Measurements from ENCODE around the gene BRF1. TPM values are rescaled to one million over a fixed set of nuclear protein-coding genes. Genes with fewer than 3 reads are reported as not detected.

Gene BRF1
- total and polyA plus RNA-seq, 2 donors (not counting 1 experiment from before 2014, with no cell fraction given) = 7.4 to 33.4 TPM

- H2AFZ ChIP-seq (ENCODE audit: low read length) = no peak overlapping the region
- DNase-seq (ENCODE audit: low read depth in 2 of 2) = no peak
- no peak overlapping the region for H3K4me3 ChIP-seq (replicated peaks in 1 of 4; ENCODE audit: control extremely low read depth in 1 of 4, insufficient read depth in 1 of 4, low read depth in 3 of 4, low read length in 4 of 4)
- H3K27me3 ChIP-seq (ENCODE audit: control insufficient read depth, insufficient read depth, low read length) = no peaks in the 10 kb centered on the region
- peaks cover 16% of the 10 kb centered on the region for H3K79me2 ChIP-seq (ENCODE audit: control insufficient read depth, insufficient read depth, low read length)
- peaks cover 19% of the 10 kb centered on the region for H3K36me3 ChIP-seq (ENCODE audit: control insufficient read depth, insufficient read depth, low read length)
- TF ChIP-seq EZH2 (IDR thresholded peaks at IDR 0.05; ENCODE audit: low read length, missing control alignments) (no peak), CTCF (conservative IDR thresholded peaks at IDR 0.05 in 1 of 2, IDR thresholded peaks at IDR 0.05 in 1 of 2; ENCODE audit: low read depth in 1 of 2, low read length in 2 of 2) (no peak)
- H3K9ac ChIP-seq (ENCODE audit: insufficient read depth, low read length) = no peak overlapping the region
- peaks cover 11% of the 10 kb centered on the region for H3K4me1 ChIP-seq (ENCODE audit: control insufficient read depth, extremely low read depth, insufficient read depth, low read length)
- no peak overlapping the region for H3K27ac ChIP-seq (ENCODE audit: insufficient read depth, low read length)
- H3K4me2 ChIP-seq (ENCODE audit: extremely low read depth, insufficient read depth, low read length) = no peak overlapping the region
- no peaks in the 10 kb centered on the region for H4K20me1 ChIP-seq (ENCODE audit: control insufficient read depth, extremely low read depth, insufficient read depth, low read length)
- no peaks in the 10 kb centered on the region for H3K9me3 ChIP-seq (ENCODE audit: control insufficient read depth, insufficient read depth, low read depth, low read length)
These were observed 50.8 kb downstream of the BRF1 start for GRCh38 chr14:105250008-105250366.

- Histone ChIP-seq H4K20me1 (ENCODE audit: control insufficient read depth, extremely low read depth, insufficient read depth, low read length) (no peaks in the 10 kb centered on the region), H3K4me1 (ENCODE audit: control insufficient read depth, extremely low read depth, insufficient read depth, low read length) (peaks cover 8% of the 10 kb centered on the region), H3K4me2 (ENCODE audit: extremely low read depth, insufficient read depth, low read length) (peak overlapping the region; percentile 28), H3K9ac (ENCODE audit: insufficient read depth, low read length) (peak overlapping the region; percentile 66), H3K36me3 (ENCODE audit: control insufficient read depth, insufficient read depth, low read length) (peaks cover 19% of the 10 kb centered on the region), H3K27ac (ENCODE audit: insufficient read depth, low read length) (peak overlapping the region; percentile 48), H3K27me3 (ENCODE audit: control insufficient read depth, insufficient read depth, low read length) (no peaks in the 10 kb centered on the region), H3K79me2 (ENCODE audit: control insufficient read depth, insufficient read depth, low read length) (peaks cover 16% of the 10 kb centered on the region), H3K9me3 (ENCODE audit: control insufficient read depth, insufficient read depth, low read depth, low read length) (no peaks in the 10 kb centered on the region), H3K4me3 (replicated peaks in 1 of 4; ENCODE audit: control extremely low read depth in 1 of 4, insufficient read depth in 1 of 4, low read depth in 3 of 4, low read length in 4 of 4) (peak overlapping the region; percentile 25 to 60 (median 46)), H2AFZ (ENCODE audit: low read length) (no peak overlapping the region)
- TF ChIP-seq CTCF (conservative IDR thresholded peaks at IDR 0.05 in 1 of 2, IDR thresholded peaks at IDR 0.05 in 1 of 2; ENCODE audit: low read depth in 1 of 2, low read length in 2 of 2) (no peak), EZH2 (IDR thresholded peaks at IDR 0.05; ENCODE audit: low read length, missing control alignments) (no peak)
- DNase-seq (ENCODE audit: low read depth in 2 of 2) = peak; percentile 26 to 38
These were observed 51.4 kb downstream of the BRF1 start for GRCh38 chr14:105249182-105250007.

GRCh38 chr14:105248368-105249181 lies 52.2 kb downstream of the BRF1 start, which contains the start of gene BTBD6:
Gene BTBD6 (plus strand): TSS chr14:105248533. CDS start chr14:105248712, 179 bp downstream.
- DNase-seq (ENCODE audit: low read depth in 2 of 2) = peak; percentile 78 to 84
- Histone ChIP-seq H3K36me3 (ENCODE audit: control insufficient read depth, insufficient read depth, low read length) (peaks cover 19% of the 10 kb centered on the region), H3K4me2 (ENCODE audit: extremely low read depth, insufficient read depth, low read length) (peak within 1 kb of the TSS; percentile 69), H3K9me3 (ENCODE audit: control insufficient read depth, insufficient read depth, low read depth, low read length) (no peaks in the 10 kb centered on the region), H3K4me1 (ENCODE audit: control insufficient read depth, extremely low read depth, insufficient read depth, low read length) (peaks cover 8% of the 10 kb centered on the region), H3K79me2 (ENCODE audit: control insufficient read depth, insufficient read depth, low read length) (peaks cover 16% of the 10 kb centered on the region), H3K27me3 (ENCODE audit: control insufficient read depth, insufficient read depth, low read length) (no peaks in the 10 kb centered on the region), H3K27ac (ENCODE audit: insufficient read depth, low read length) (peak within 1 kb of the TSS; percentile 59), H2AFZ (ENCODE audit: low read length) (peak within 1 kb of the TSS; percentile 79), H3K9ac (ENCODE audit: insufficient read depth, low read length) (peak within 1 kb of the TSS; percentile 85), H4K20me1 (ENCODE audit: control insufficient read depth, extremely low read depth, insufficient read depth, low read length) (no peaks in the 10 kb centered on the region), H3K4me3 (replicated peaks in 1 of 4; ENCODE audit: control extremely low read depth in 1 of 4, insufficient read depth in 1 of 4, low read depth in 3 of 4, low read length in 4 of 4) (peak within 1 kb of the TSS; percentile 42 to 67 (median 58))
- TF ChIP-seq CTCF (conservative IDR thresholded peaks at IDR 0.05 in 1 of 2, IDR thresholded peaks at IDR 0.05 in 1 of 2; ENCODE audit: low read depth in 1 of 2, low read length in 2 of 2) (no peak), EZH2 (IDR thresholded peaks at IDR 0.05; ENCODE audit: low read length, missing control alignments) (no peak)

All from fibroblast of lung (primary cell).